Globus pallidus (tissue), 1 donor: ENCODE measurements around the gene BLTP1.

ENCODE experiments used
- DNase-seq: peaks from one replicate; pipeline ENCODE4 v3.0.0-alpha.2; 2015; ENCODE audit warnings: low spot score

BLTP1 gene

GRCh38 chr4:122172266-122172665 lies 20.1 kb downstream of the BLTP1 start:
- DNase-seq = no peak

DNA sequence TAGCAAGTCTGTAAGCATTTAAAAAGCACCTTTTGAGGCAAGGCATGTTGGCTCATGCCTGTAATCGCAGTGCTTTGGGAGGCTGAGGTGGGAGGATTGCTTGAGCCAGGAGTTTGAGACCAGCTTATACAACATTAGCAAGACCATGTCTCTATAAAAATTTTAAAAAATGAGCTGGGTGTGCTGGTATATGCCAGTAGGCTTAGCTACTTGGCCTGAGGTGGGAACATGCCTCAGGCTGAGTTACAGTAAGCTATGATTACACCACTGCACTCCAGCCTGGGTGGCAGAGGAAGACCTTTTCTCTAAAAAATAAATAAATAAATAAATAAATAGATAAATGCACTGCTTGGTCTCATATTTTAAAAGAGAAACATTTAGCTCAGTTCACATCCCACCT lies 26.8 kb downstream of the BLTP1 start:
- DNase-seq = no peak

GRCh38 chr4:122195718-122196117 lies 43.6 kb downstream of the BLTP1 start:
- DNase-seq = no peak
